Stimulated activated CD4-positive, alpha-beta T cell treated with anti-CD3 and anti-CD28 coated beads, Interleukin-12 subunit alpha, Interleukin-12 subunit beta, amount 100 ng/mL, for 24 hours (primary cell): ENCODE results near the gene PIK3AP1.

Source experiments
- DNase-seq, 2 experiments: peaks; one replicate each; pipeline ENCODE4 v3.0.0-alpha.2; 2020; ENCODE audit warnings: low read depth in 2 of 2

PIK3AP1 gene

DNA sequence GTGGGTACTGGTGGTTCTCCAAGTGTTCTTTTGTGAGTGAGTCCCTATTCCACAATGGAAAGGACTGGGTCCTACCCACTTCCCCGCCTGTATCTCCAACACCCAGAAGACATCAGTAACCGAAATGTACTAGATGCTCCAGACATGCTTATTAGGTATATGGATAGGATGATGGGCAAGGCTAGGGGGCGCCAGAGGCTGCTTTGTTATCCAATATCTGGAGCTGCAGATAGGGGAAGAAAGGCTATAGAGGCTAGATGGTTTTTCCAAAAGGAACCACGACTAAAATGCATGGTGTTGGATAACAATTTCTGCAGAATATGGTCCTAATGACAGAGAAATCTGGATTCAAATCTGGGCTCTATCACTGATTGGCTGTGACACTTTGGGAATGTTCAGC is 77.3 kb downstream of the PIK3AP1 start:
- peak in 1 of 2 experiments; percentile 56 for DNase-seq

DNA sequence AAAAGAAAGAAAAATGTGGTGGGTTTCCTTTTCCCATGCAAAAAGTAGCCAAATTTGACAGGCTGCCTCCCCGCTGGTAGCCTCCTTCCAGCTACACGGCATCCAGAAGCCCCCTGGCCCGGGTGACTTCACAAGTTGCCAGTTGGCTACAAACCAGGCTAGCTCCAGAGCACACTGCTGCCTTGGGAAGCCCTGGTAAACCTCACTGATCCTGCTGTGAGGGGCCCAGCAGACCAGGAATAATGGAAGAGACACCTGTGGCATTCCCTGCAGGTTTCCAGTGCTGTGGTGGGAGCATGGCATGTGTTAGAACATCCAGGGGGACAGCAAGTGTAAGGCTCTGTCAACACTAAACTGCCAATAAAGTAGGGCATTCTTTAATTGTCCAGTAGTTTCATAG is 77.8 kb downstream of the PIK3AP1 start:
- DNase-seq, result no peak

DNA sequence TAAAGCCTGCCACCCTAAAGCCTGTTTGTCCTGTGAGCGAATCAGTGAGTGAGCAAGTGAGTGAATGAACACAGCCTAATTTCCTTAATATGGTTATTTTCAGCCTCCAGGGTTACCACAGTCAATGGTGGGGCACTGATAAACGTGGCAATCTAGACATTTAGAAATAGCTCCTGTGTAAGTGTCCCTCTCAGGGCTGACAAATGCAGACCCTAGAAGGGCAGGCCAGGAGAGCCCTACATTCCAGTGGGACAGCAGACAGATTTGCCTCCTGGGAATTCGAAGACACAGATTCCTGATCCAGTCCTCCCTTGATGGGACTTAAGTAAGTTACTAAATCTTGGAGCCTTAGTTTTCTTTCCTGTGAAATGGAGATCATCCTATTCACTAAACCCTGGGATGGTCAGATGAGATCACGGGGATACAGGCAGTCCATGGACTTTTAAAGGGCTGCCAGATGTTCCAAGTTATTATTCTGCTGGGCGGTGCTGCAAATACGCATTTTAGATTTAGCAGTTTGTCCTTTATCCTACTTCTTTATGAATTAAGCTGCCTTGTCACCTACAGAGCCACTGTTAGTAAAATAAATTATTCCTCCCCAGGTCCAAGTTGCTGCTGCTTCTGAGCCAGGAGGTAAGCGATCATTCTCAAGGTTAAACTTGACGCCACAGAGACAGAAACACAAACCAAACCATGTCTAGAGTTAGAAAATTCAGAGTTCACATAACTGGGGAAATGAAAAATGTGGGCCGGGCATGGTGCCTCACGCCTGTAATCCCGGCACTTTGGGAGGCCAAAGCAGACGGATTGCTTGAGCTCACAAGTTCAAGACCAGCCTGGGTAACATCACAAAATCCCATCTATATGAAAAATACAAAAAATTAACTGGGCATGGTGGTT is 78.7 kb downstream of the PIK3AP1 start:
- DNase-seq, result no peak

GRCh38 chr10:96639899-96640298 is 80.4 kb downstream of the PIK3AP1 start:
- DNase-seq, result no peak

GRCh38 chr10:96638696-96639095 is 81.6 kb downstream of the PIK3AP1 start:
- no peak for DNase-seq

DNA sequence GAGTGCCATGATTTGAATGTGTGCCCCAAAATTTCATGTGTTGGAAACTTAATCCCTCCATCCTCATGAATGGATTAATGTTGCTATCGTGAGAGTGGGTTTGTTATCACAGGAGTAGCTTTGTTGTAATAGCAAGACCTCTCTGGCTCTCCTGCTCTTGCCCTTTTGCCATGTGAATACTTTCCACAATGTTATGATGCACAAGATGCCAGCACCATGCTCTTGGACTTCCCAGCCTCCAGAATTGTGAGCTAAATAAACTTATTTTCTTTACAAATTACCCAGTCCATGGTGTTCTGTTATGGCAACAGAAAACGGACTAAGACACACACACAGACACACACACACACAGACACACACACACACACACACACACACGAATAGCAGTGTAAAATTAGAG is 82.2 kb downstream of the PIK3AP1 start:
- DNase-seq, result no peak

DNA sequence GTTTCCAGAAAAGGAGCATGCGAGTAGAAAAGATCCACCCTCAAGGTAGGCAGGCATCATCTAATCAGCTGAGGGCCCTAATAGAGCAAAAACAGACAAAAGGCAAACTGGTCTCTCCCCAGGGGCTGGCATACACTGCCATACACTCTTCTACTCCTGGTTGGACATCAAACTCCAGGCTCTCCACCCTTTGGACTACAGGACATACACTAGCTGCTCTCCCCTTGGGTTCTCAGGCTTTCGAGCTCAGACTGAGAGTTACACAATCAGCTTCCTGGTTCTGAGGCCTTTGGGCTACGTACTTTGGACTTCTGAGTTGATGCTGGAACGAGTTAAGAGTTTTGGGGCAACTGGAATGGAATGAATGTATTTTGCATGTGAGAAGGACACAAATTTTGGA is 82.6 kb downstream of the PIK3AP1 start:
- DNase-seq, result no peak

DNA sequence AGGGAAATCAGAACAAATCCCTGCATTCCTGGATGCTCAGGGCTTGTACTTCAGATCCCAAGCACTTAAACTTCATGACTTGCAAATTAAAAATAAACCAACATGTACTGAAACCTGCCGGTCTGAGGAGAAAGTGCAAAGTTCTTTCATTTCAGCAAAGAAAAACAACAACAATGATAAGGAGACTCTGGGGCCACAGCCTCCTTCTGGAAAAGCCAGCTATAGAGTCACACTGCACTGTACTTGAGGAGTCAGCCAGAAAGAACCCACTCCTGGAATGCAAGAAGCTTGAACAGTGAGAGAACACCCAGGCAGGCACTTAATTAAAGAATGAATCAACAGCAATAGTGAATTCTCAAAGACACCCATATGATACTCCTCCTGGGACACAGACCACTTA is 83.8 kb downstream of the PIK3AP1 start:
- DNase-seq, result no peak

DNA sequence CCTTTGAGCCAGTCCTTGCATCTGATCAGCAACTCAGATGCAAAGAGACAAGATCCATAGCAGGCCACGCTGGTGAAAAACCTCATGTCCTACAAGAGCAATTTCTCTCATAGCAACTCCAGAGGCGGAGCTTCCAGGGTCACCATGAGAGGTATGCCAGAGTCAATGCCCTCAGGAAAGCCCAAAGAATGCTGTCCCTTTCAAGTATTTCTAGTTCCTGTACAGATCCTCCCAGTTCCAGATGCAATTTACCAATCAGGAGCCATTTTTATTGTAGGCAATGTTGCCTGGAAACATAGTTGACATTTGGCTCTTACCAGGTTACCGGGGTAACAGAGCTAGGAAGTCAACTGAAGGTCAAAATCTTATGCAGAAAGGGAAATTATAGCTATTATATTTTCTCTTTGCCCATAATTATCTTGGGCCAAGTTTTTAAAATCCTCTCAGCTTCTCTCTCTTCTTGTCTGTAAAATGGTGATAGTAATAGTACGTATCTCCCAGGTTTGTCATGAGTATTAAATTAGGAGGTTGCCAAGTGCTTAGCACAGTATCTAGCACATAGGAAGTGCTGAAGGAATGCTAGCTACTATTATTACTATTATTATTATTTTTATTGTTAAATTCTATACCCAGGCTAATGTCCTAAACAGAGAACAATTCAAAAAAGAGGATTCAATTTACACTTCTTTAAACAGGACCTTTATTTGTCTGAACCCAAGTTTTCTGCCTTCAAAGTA is 87.2 kb downstream of the PIK3AP1 start:
- DNase-seq, result no peak

- DNase-seq, result no peak
Measured at GRCh38 chr10:96627292-96627691, 93.0 kb downstream of the PIK3AP1 start.

DNA sequence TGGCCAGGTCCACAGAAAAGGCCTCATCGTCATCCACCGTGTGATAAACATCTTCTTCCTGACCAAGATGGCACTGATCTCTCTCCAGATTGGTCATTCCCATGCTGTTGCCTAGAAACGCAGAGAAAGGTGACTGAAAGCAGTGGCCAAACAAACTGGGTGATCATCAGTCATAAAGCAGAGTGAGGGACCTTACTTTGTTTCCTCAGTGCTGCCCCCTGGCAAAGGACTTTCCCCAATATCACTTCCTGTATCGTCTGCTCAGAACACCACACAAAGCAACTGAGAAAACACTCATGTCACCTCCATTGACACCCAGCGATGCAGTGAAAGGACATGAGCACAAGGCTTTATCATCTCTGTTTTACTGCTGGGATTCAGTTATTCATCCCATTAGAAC is 93.5 kb downstream of the PIK3AP1 start:
- DNase-seq, result no peak

DNA sequence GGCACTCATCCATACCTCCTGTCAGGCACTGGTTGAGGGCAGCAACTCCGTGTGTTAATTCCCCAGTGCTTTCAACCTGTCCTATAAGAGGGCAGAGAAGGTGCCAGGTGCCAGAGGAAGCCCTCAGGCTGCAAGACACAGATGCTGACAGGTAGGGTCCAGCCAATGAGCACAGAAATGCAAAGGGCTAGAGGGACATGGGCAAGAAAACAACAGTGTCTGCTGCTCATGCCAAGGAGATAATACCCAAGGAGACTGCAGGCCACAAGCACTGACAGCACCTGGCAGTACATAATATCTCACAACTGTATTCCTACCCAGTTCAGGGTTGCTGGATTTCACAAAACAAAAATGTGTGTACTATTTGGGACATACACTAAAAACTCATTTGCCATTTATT is 95.1 kb downstream of the PIK3AP1 start:
- DNase-seq, result no peak

DNA sequence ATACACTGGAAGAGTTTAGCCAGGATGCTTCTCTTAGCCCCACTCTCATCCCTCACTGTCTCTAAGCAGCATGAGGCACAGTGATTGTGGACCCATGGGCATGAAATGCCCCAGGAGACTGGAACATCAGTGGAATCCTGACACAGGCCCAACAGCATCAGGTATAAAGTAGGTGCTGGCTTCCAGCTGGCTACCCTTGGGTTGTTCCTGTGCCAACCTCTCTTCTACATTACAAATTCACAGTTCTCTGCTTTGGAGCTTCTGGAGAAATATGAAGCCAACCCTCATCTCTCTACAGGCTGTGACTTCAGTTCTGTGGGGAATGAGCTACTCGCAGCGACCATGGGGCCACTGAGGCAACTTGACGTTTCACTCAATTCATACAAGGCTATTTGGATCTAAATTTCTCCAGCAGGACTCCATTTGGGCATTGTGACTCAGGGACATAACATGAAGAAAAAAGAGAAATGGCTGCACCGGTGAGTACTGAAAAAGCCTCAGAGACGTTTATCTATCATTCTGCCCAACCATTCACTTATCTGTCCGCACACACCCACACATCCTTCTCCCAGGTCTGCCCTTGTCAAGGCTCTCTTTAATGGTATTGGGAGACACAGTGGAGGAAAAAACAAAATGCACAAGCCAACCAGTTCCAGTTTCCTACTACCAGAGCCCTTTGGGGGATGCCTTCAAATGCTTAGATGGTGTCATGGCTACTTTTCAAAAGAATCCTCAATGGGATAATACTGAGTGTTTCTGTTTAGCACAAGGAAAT is 98.1 kb downstream of the PIK3AP1 start:
- DNase-seq, result no peak

DNA sequence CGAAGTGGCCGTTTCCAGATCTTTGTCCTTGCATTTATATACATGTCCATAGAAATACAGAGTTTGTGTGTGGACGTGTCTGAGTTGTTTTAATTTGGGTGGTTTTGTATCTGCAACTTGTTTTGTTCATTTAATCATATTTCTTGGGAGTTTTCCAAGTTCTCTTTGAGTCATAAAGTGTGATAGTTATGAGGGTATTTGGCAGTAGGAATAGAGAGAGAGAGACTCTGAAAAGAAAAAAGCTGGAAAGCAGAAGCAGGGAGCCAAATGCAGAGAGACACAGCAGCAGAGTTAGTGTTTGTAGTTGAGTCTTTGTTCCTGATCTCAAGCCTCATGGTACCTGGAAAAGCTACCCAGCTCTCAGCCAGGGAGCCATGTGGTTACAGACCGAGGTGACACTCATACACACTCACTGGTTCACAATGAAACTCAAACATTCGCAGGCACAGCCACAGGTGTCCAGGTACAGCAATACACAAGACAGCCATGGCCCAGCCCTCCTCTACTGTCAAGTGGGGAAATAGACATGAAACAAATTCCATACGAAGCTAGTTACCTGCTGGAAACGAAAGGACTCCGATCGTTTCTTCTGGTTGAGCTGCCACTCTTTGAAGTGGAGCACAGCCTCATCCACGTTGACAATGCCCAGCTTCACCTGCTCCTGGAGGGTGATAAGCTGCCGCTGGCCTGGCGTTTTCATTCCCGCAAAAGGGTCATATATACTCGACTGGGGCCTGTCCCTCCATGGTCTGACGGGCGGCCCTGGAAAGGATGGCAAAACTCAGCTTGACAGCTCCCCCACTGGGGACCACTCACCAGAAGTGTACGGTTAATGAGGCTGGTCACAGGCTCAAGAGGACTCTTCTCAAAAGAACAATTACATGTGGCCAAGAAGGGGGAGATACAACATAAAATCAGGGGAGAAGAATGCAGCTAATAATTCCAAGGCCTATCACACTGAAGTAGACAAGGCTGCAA is 100.2 kb downstream of the PIK3AP1 start:
- no peak for DNase-seq

DNA sequence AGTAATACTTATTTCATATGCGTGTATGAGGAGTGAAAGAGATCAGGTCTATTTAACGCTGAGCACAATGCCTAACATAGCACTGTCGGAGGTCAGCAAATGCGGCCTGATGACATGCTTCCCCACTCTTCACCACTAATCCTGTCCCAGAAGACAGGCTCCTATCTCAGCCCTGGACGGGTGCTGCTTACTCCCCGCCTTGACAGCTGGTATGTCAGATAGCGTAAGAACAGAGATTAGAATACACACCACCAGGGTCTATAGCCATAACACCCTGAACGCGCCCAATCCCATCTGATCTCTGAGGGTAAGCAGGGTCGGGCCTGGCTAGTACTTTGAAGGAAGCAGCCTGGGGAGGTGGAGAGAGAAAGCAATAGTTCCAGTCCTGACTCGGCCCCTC is 101.2 kb downstream of the PIK3AP1 start:
- no peak for DNase-seq

- DNase-seq, result no peak
Measured at GRCh38 chr10:96618653-96619052, 101.7 kb downstream of the PIK3AP1 start.

DNA sequence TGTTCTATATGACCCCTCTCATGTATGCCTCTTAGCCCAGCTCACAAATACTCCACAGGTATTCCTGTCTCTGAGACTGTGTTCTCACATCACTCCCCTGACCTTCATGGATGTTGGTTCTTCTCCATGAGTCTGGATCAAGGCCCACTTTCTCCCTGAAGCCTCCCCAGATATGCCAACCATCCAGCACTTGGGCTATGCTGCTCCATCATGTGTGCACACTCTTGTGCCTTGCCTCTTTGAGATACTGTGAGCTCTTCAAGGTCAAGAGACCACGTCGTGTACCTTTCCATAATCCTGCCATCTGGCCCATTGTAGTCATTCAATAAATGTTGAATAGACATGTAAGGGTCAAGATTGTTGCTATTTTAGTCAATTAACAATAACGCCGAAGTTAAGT is 103.4 kb downstream of the PIK3AP1 start:
- DNase-seq, result no peak

DNA sequence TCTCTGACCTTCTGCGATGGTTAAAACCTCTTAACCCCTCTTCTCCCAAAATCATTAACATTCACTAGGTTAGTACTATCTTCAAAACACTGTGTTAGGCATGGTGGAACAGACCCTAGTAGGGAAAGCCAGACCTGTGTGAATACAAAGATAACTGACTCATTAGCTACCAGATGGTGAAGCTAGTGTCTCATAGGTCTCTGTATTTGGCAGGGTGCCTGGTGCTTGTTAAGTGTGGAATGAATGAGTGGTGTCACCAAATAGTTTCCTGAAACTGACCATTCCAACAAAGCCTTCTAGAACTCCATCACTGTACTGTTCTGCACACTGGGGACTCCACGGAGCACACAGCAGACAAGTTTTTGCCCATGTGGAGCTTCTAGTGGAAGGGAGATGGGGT is 105.8 kb downstream of the PIK3AP1 start:
- DNase-seq, result no peak

GRCh38 chr10:96613576-96613975 is 106.7 kb downstream of the PIK3AP1 start:
- DNase-seq, result no peak

DNA sequence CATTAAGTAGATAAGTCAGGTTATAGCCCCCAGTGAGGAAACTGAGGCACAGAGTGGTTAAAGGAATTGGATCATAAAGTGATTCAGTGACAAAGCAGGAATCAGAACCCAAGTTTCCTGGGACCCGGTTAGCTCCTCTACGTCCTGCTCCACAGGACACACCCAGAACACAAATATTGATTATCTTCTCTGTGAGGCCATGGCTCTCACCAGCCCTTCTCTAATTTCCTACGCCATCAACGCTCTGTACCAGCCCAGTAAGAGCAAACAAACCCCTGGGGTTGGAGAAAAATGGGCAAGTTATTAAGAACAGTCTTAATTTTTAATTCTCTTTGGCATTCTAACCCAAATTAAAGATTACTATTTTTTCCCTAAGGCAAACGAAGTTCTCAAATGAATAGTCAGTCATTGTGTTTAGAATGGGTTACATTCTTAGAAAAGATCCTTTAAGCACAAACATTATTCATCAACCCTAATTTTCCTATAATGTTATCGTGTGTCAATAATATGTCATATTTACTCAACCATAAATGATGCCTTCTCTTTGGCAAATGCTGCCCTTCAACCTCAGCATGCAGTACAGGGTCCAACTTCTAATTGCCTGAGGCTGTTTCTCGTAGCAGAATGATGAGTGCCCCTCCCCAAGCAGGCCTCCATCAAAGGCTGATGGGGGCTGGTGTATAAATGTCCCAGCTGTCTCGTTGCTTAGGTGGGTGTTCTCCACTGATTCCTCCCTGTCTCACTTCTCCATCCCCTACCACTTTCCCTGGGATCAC is 108.1 kb downstream of the PIK3AP1 start:
- DNase-seq, result no peak
